Colon (tissue), 2 donors: ENCODE results near the gene FGF11.
"Not testable (repeated sequence)": the region's sequence is repeated elsewhere in the genome, so short reads cannot be mapped to it uniquely, and the experiment has no call there.

Experiments
- FAIRE-seq: peaks from 2 replicates; lab custom pipeline; 2012; peaks lifted over from hg19 to GRCh38; lab: Jason Lieb, UNC
- donor health status: control.
- donor health status: control.

The FGF11 gene

DNA sequence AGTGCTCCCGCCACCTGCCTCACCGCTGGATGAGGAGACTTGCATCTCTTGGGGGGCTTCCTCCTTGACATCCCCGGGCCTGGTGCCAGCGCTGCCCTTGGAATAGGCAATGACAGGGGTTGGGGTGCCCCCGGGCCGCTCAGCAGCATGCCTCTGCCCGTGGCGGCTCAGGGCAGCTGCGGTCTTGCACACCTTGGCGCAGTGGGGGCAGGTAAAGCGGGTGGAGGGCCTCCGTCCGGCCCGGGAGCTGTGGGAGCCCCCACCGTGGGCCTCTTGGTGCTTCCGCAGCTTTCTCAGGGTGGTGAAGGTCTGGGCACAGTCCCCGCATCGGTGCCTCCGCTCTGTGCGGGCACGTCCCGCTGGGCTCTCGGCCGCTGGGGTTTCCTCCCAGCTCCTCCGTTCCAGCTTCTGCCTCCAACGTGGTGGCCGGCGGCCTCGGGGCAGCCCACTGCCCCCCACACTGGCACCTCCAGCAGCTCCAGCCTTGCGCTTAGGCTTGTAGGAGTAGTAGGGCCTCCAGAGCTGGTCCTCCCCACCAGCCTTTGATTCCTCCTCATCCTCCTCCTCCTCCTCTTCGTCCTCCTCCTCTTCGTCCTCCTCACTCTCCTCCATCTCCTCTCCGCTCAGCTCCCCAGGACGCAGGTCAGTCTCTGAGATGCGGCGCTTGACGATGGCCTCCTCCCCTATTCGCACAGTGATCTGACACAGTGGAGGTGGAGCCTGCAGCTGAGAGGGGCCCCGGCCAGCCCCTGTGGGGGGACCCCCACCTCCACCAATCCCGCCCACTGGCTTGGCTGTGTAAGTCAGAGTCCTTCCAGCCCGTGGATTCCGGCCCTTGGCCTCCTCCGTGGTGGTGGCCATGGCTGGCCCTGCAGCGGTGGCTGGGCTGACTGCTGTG is 23.4 kb downstream of the FGF11 start:
- no peak for FAIRE-seq

DNA sequence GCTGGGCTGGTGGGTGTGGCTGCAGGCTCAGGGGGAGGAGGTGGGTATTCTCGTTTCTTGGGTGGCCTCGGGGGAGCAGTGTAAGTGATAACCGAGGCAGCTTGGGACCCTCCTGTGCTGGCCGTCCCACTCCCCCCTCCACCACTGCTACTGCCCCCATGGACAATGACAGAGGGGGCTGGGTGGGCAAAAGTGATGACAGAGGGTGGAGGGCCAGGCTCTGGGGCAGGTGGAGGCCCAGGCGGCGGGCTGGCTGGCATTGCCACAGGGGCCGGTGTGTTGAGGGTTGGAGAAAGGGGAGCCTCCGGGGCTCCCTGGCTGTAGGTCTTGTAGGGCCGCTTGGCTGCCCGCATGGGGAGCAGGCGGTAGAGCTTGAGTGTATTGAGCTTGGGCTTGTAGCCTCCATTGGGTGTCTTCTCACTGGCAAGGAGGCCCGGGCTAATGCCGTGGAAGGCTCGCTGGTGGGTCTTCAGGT is 24.1 kb downstream of the FGF11 start:
- no peak for FAIRE-seq

DNA sequence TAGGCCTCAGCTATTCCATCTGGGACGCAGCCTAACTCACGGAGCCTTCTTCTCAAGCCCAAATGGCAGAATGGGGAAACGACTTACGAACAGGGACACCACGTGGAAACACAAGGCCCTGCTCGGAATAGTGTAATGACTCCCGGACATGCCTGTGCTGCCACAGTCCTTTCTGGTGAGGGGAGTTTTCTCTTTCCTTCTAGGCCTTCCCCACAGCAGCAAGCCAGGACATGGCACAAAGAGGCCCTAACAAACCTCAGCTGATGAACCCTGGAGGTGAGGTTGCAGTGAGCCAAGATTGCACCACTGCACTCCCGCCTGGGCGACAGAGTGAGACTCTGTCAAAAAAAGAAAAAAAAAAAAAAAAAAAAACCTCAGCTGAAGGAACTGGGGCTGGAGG is 24.8 kb downstream of the FGF11 start:
- FAIRE-seq = no peak

DNA sequence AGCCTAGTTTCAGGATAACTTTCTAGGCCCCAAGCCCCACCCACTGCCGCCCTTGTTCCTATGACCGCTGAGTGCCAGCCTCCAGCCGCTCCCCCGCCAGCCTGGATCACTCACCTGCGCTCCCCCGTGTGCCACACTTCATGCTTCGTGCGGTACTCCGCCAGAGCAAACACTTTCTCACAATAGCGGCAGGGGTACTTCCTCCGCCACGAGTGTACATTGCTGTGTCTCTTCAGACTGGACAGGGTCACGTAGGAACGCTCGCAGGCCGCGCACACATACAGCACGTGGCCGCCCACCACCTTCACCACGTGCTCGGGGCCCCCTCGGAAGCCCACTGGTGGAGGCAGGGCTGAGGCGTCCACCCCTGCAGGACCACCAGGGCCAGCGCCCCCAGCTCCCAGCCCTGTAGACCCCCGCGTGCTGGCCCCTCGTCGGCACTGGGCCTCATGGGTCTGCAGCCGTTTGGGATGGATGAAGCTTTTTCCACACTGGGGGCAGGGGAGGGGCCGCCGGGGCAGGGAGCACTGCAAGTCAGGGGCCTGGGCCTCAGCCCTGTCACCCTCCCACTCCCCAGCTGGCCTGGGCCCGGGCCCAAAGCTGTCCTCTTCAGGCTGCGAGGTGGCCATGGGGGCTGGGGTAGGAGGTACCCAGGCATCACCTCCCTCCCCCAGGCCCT is 26.4 kb downstream of the FGF11 start:
- FAIRE-seq = no peak

DNA sequence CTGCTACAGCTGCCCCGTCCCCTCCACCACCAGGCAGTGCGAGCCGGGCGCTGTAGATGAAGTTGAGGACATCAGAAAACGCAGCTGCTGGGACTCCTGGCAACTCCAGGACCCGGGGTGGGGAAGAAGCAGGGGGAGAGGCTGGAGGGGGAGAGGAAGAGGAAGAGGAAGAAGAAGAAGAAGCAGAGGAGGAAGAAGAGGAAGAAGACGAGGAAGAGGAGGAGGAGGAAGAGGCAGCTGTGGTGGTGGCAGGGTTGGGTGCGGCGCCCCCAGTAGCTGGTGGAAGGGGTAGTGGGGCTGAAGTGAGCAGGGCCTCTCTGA is 27.0 kb downstream of the FGF11 start:
- FAIRE-seq = no peak

DNA sequence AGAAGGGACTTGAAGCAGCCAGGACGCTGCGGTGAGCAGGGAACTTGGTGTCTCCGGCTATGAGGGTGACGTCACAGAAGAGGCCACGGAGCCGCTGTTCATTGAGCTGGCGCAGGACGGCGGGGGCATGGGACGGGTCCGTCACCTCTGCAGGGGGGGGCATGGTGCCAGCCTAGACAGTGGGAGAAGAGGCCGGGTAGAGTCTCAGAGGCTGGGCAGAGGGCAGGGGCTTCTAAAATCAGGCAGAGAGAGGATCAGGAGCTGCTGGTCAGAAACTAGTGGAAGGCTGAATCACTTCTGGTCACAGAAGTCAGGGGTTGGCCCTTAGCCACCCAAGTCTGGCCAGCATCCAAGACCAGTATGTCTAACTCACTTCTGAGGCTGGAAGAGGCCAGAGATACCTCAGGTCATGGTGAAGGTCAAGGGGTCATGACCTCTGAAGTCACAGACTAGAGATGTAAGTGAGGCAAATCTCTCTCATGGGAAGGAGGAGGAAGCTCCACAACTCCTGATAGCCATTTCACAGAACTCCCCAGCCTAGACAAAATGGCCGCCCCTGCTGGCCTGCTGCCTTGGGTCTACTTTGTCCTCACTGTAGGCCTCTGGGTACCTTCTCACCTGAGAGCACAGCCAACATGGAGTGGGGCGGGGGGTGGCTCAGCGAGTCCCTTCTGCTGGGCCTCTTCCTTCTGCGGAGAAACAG is 27.5 kb downstream of the FGF11 start:
- no peak for FAIRE-seq

DNA sequence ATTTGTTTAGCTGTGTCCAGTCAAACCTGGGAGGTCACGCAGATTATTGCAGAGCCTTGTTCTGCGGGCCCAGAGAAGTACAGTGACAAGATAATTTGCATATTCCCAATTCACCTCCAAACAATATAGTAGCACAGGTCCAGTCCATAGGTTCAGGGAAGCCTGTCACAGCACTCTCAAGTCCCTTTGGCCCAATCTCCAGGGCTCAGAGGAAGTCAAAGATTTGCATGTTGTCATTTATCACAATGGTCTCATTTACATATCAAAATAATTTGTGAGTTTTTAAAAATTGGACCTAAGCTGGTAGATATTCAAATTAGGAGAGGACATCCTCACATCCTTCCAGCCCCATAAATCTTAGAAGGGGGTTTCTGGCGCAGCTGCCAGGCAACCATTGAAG is 28.2 kb downstream of the FGF11 start:
- no peak for FAIRE-seq

DNA sequence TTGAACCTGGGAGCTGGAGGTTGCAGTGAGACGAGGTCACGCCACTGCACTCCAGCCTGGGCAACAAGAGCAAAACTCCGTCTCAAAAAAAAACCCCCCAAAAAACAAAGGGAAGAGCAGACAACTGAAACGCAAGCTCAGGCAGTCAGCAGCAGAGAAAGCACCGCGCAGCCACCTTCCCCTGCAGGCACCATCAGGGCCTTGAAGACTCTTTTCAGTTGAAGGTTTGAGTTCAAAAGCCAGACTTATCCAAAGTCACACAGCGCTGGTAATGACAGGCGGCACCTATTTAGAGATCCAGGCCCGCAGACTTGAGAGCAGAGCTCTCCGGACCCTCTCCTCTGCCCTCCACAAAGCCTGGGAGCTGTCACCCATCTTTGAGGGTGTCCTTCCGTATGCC is 29.0 kb downstream of the FGF11 start:
- FAIRE-seq = no peak

DNA sequence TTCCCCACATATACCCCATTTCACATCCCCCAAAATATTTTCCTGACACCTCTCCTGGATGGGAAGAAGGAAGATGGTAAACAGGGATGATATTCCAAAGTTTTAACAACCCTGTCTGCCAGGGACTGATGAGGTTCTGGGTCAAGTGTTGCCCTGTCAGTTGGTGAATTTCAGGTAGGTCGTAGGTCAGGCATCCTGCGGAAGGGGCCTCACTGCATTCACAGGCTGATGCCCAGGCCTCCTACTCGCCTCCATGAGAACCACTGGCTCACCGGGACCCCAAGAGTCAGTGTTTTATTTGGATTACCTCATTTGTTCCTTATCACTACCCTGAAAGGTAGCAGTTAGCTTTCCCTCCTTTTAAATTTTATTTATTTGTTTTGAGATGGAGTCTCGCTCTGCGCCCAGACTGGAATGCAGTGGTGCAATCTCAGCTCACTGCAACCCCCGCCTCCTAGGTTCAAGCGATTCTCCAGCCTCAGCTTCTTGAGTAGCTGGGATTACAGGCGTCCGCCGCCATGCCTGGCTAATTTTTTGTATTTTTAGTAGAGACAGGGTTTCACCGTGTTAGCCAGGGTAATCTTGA is 29.6 kb downstream of the FGF11 start:
- FAIRE-seq = no peak

DNA sequence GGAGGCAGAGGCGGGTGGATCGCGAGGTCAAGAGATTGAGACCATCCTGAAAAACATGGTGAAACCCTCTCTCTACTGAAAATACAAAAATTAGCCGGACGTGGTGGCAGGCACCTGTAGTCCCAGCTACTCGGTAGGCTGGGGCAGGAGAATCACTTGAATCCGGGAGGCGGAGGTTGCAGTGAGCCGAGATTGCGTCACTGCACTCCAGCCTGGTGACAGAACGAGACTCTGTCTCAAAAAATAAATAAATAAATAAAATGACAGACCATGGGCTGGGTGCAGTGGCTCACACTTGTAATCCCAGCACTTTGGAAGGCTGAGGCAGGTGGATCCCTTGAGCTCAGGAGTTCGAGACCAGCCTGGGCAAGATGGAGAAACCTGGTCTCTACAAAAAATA is 30.5 kb downstream of the FGF11 start:
- not testable (repeated sequence) for FAIRE-seq

DNA sequence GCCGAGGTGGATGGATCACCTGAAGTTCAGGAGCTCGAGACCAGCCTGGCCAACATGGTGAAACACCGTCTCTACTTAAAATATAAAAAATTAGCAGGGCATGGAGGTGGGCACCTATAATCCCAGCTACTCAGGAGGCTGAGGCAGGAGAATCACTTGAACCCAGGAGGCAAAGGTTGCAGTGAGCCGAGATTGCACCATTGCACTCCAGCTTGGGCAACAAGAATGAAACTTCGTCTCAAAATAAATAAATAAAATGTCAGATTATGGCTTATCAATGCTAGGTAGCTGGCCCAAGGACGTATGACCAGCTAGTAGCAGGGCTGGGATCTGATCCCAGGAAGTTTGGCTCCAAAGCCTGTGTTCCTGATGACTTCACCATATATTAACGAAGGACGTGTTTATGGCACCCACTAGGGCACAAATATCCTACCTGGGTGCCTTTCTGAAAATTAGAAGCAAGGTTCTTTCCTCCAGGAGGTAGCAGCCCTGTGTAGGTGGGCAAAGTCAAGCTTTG is 31.2 kb downstream of the FGF11 start:
- not testable (repeated sequence) for FAIRE-seq

DNA sequence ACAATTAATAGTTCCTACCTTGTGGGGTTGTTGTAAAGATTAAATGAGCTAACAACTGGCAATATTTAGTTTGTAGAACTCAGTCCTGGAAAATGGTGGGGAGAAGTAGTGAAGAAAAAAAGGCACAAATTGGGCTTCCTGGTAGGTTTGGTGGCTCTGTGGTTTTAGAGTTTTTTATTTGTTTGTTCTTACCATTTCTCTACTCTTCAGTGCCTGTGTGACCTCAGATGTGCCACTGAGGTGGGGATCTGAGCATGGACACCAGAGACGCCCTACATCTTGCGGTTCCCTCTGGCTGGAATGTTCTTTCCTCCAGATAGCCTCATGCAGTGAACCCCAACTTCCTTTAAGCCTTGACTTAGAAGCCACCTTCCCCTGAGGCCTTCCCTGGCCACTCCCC is 32.4 kb downstream of the FGF11 start:
- no peak for FAIRE-seq

DNA sequence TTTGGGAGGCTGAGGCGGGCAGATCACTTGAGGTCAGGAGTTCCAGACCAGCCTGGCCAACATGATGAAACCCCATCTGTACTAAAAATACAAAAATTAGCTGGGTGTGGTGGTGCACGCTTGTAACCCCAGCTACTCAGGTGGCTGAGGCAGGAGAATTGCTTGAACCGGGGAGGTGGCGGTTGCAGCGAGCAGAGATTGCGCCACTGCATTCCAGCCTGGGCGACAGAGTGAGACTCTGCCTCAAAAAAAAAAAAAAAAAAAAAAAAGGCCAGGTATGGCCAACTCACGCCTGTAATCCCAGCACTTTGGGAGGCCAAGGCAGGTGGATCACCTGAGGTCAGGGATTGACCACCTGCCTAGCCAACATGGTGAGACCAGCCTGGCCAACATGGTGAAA is 35.5 kb downstream of the FGF11 start:
- FAIRE-seq = not testable (repeated sequence)

DNA sequence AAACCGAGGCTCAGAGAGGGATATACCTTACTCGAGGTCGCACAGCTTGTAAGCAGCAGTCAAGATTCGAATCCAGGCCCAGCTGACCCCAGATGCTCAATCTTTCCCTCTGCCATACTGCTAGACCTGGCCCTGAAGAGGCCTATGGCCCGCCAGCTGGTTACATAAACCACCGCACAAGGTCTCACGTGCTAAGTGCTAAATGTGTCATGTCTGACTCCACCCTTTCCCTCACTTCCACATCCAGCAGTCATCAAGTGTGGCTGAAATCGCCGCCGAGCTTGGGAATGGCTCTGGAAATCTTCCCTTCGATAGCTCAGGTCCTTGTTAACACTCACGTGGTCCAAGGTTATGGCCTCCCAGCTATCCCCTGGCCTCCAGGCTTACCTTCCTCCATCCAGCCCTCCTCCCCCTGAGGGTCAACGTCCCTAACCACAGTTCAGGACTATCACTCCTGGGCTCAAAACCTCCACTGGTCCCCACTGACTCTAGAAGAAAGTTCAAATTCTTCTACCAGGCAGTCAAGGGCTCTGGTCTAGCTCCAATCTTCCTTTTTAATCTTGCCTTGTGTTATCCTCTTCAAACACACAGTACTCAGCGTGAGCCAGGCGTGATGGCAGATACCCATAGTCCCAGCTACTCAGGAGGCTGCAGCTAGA is 36.6 kb downstream of the FGF11 start:
- no peak for FAIRE-seq

DNA sequence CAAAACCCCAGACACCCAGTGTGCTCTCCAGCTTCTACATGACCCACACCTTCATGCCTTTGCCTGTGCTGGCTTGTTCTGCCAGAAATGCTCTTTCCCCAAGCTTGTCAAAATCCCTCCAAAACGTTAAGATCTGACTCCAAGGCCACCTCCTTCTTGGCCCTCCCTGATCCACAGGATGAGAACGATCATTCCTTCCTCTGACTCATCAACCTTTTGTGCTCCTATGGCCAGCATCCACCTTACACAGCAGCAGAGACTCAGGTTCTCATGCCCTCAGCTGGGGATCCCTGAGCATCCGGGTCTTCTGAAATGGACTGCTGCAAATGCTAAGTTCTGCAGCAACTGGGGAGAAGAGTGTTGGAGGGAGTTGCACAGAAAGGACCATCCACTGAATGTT is 37.2 kb downstream of the FGF11 start:
- FAIRE-seq = no peak

DNA sequence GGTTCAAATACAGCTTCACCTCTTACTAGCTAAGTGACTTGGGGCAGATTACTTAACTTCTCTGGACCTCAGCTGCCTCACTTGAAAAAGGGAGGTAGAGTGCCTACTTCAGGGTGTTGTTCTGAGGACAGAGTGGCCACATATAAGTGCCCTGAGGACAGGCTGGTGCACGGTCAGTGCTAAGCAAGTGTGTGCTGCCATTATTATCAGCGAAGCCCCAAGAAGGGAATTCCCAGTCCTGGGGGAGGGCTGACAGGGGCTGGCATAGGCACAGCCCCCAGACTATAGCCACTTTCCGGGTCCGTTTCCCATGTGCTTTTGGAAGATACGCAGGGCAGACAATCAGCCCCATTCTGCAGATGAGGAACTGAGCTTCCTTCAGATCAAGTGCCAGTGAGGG is 37.6 kb downstream of the FGF11 start:
- FAIRE-seq = no peak

DNA sequence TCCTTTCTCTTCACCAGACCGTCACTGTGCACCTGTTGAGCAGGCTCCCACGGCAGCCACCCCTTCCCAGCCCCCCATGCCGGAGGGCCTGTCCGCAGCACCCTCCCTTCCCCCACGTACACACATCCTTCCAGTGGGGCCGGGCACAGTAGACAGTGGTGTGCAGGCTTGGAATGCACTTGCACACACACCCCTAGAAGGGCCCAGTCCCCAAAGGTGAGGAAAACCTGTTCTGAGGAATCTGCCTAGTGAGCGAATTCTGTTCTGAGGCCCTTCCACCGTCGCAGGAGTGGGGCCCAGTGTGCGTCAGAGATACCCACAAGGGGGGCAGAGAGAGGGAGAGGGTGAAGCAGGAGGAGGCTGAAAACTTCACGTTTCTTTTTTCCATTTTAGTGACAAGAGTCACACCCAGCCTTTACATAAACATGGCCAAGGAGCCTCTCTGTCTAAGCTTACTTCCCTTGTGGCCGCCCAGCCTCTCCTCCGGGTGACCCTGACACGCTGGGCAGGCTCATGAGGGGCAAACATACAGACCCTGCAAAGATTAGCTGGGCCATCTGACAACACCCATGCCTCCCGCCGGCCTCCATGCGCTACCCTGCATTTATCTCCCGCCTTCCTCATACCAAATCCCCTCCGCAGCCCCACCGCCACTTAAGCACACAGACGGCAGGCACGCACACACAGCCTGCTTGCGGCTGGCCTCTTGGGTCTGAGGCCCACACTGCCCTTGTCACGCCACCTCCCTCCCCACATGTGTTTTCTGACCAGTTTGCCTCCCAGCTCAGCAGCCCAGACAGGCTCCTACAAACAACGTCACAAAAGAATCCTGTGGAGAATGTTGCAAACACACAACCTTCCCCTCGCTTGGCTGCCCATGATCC is 38.3 kb downstream of the FGF11 start:
- no peak for FAIRE-seq

DNA sequence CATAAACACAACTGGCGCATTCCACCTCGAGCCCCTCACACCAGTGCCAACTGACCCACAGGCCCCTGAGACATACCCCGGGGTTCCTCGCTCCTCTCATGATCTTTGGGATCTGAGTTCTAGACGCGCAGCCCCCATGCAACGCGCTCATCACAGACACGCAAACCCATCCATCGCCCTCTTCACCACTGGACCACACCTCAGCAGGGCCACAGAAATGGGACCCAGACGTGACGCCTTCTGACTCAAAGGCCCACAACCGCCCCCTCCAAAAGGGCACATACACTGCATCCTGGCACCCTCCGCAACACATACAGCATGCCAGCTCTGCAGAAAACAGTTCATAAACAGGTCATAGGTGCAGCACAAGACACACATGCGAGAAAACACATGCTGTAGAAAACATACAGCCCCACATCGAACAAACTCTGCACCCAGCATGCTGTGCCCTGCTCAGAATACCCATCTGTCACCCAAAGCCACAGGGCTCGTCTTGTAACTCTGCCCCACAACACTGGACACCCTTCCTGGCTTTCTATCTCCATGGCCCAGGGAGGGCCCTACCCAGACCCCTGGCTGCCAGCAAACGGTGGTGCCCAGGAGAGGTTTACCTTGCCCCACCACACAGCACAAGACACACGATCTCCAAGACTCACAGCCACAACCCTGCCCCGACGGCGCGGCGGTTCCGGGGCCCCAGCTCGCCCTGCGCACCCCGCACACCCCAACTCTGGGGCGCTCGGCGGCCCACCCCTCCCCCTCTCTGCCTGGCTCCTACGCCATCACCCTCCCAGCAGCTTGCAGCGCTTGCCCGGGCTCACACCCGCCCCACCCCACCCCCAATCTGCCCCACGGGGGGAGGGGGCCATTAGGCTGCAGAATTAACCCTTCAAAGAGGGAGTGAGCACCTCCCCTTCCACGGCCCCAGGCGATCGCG is 39.2 kb downstream of the FGF11 start:
- FAIRE-seq = no peak

DNA sequence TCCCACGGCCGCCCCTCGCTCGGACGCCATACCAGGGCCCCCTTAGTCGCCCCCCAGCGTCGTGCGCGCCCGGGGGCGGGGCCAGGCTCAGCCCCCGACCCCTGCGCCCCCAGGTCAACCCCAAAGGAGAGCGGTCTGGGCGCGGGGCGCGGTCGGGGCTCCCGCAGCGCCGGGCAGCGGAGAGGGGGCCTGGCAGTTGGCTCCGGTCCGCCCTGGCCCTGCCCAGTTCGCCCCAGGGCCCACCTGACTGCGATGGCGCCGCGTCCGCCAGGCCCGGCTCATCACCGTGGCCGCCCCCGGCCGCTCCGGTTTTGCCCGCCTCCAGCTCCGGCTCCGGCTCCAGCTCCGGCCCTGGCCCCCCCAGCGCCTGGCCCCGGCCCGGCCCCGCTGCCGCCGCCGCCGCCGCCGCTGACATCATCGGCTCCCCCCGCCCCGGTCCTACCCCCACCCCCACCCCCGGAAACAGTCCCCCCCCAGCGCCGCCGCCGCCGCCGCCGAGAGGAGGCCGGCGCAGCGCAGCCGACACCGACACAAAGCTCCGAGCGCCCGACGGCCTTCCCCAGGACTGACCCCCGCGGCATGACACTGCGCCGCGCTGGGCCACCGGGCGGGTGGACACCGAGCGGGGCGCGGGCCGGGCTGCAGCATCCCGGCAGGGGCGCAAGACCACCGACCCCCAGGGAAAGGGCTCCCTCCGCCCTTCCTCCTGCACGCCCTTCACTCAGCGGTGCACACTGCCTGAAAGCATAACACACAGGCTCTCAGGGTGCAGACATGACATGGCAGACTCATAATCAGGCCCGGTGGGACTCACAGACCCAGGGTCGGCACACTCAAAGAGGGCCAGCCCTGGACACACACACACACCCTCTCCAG is 40.1 kb downstream of the FGF11 start, which contains the start of gene ZBTB4:
ZBTB4 (minus strand) TSS at position 419 of the 876 bp plus-strand sequence. CDS start 12,830 bp downstream, outside the sequence.
- FAIRE-seq = no peak
